ENCODE data around the gene ERMAP.
"Not testable (repeated sequence)": the region's sequence is repeated elsewhere in the genome, so short reads cannot be mapped to it uniquely, and the experiment has no call there.

ERMAP gene

GRCh38 chr1:42814815-42815214 is 2.1 kb upstream of the ERMAP start:
- not testable (repeated sequence) for DNase-seq

- no peak for DNase-seq
Observed at GRCh38 chr1:42815941-42816584, 859 bp upstream of the ERMAP start.

DNA sequence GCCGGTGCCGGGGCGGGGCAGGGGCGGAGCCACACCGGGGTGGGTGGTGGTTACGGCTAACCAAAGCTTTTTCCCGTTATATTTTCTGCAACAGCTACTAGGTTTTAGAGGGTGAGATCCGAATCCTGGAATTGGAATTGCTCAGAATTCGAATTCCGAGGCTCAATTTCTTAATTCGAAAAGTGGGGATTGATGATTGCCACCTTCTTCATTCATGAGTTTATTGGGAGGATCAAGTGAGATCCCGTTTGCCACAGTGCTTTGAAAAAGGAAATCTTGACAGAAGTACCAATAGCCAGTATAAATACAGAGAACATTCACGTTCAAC is 482 bp downstream of the ERMAP start:
- peak in 1 of 2 experiments; percentile 40 for DNase-seq

- no peak for DNase-seq
Observed at GRCh38 chr1:42817976-42818375, 1.1 kb downstream of the ERMAP start.

DNA sequence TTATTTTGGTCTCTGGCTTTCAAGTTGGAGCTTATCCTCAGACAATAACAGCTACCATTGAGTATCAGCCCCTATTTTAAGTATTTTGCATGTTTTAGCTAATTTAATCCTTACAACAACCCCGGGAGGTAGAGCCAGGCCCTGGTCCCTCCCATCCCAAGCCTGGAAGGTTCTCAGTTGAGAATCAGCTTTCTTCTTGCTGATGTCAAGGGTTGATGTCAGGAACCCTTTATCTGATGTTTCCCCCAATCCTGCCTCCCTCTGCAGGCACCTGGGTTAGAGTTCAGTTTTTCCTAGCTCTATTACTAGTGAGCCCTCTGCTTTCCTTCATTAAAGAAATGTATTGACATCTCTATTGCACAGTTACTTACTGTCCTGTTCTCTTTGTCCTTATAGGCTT is 3.9 kb downstream of the ERMAP start:
- no peak for DNase-seq

DNA sequence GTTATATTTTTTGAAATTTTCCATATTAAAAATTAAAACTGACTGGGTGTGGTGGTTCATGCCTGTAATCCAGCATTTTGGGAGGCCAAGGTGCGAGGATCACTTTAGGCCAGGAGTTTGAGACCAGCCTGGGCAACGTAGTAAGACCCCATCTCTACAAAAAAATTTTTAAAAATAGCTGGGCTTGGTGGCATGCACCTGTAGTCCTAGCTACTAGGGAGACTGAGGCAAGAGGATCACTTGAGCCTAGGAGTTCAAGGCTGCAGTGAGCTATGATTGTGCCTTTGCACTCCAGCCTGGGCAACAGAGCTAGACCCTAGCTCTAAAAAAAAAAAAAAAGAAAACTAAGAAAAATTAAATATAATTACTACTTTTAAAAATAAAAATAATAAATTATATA is 4.8 kb downstream of the ERMAP start:
- no peak for DNase-seq

DNA sequence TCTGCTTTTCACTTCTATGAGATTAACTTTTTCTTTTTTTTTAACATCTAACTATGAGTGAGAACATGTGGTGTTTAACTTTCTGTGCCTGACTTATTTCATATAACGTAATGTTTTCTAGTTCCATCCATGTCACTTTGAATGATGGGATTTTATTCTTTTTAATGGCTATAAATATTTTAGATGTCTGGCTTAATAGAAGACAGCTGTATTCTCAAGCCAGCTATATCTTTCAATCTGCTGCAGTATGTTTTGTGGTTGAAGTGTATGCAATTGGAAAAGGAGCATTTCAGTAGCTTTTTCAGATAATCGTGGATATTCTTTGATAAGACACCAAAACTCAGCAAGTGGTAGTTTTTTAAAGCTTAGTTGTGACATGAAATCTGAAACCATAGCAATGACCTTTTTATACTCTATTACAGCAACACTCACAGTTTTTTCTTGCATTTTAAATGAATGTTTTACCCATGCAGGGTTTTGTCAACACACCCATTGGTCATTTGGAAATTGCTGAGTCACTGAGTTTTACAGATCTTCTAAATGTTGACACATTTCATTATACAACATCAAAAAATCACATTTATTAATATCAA is 6.0 kb downstream of the ERMAP start:
- peak; percentile 27 to 29 for DNase-seq

DNA sequence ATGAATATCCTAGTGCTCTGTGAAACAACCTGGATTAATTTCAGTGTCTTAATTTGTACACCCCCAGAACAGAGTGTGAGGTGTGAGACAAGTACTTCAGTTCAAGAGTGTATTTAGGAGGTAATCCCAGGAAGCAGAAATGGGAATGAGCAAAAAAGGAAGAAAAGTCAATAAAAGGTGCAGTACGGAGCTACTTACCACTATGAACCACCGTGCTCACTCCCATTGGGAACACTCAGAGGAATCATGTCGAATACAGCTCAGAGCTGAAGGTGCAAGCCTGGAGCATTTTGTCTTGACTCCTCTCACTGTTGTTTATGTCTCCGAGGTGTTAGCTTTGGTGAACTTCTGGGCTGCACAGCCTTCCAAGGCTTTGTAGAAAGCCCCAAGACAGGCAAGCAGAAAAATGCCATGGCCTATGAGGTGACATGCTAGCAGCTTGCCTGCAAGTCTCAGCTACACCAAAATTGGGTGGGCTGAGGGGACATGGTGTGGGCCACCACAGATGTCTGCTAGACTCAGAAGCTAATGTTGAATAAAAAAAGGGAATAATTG is 7.6 kb downstream of the ERMAP start:
- DNase-seq, result no peak

DNA sequence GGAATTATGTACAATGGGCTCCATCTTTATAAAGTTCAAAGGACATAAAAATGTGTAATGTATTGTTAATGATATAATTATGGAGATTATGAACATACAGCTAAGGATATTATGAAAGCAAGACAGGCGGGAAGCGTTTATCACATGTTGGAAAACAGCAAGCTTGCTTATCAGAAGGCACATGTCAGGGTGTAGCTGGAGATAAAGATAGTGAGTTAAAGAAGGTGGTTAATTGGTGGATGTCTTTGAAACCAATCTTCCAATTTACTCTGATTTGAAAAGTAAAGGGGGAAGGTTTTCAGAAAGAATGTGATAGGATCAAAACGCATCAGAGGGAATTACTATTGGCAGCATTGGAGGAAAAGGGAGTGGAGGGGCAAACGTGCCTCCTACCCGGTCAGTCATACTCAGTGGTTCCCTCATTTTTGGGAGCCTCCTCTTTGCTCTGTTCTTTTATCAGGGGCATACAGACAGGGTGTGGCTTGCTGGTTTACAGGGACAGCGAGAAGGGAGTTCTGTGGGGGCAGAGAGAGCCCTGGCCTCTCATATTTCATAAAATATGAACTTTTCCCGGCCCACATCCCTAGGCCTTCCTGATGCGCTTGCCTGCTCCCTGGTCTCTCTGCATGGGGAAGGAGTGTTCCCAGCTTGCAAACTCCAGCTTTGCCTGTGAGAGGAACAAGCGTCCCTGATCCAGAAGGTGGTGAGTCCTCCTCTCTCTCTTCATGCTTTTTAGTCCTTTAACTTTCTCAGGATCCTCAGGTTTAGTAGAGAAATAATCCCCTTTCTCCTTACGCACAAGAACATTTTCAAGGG is 8.3 kb downstream of the ERMAP start:
- DNase-seq, result no peak

DNA sequence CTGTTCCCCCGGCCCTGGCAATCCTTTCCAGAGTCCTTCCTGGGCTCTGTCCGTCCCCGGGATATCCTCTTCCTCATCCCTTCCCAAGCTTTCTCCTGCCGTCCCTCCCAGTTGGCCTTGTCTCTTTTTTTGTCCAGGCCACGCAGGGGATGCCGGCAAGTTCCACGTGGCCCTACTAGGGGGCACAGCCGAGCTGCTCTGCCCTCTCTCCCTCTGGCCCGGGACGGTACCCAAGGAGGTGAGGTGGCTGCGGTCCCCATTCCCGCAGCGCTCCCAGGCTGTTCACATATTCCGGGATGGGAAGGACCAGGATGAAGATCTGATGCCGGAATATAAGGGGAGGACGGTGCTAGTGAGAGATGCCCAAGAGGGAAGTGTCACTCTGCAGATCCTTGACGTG is 13.7 kb downstream of the ERMAP start:
- no peak for DNase-seq

GRCh38 chr1:42831273-42831672 is 14.4 kb downstream of the ERMAP start:
- no peak for DNase-seq

- no peak for DNase-seq
Observed at GRCh38 chr1:42832641-42833240, 15.8 kb downstream of the ERMAP start.

GRCh38 chr1:42833981-42834380 is 17.1 kb downstream of the ERMAP start:
- no peak for DNase-seq

DNA sequence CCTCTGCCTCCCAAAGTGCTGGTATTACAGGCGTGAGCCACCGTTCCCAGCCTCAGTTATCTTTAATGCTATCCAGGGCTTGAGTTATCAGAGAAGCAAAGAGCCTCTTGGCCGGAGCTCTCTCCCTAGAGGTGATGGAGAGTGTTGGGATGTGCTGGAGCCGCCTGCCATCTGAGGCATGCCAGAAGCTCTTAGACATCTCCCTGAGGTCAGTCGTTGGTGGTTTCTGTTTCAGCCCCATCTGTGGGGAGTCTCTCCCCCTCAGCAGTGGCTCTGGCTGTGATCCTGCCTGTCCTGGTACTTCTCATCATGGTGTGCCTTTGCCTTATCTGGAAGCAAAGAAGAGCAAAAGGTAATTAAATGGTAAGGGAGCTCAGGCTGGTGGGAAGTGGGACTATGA is 17.9 kb downstream of the ERMAP start:
- DNase-seq, result no peak

GRCh38 chr1:42835422-42835821 is 18.5 kb downstream of the ERMAP start:
- no peak for DNase-seq

DNA sequence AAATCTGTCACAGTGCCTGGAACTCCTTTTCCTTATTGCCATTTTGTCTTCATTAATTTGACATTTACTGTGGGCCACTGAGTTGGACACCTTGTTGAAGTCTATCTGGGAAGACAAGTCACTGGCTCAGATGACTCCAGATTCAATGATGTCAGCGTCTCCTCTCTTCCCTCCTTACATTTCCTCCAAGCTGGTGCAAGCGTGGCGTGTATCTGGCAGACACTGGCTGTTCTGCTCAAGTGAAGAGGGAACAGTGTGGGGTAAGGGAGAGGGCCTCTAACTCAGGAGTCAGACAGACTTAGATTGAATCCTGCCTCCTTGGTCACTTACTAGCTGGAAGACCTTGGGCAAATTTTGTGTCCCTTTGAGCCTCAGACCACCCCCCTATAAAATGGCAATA is 20.8 kb downstream of the ERMAP start:
- DNase-seq, result no peak

DNA sequence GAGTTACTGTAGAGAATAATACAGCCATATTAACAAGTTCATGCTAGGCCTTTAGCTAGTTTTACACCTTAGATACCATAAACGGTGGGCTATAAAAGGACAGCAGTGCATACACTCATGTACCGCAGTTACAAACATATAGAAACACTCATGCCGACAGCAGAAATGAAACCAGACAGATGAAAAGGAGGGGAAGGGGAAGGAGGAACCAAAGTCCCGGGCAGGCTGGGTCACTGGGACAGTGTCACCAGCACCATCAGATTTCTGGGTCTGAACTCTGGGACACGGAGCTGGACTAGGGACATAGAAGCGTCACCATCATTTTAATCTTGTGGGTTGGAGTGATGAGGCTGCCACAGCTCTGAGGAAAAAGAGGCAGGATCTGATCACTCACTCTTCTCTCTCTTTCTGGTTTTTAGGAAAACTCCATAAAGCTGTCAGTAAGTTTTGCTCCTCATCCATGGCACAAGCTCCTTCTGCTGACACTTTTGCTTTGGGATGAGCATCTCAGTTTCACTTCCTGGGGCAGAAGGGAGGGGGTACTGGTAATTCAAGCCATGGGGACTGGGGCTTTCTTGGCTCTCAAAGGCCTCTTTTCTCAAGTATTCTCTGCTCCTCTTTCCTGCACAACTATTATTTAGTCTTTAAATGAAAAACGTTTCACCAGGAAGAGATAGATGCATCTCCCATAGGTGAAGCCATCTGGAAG is 21.7 kb downstream of the ERMAP start:
- no peak for DNase-seq

- no peak for DNase-seq
Observed at GRCh38 chr1:42841010-42841409, 24.1 kb downstream of the ERMAP start.

- no peak for DNase-seq
Observed at GRCh38 chr1:42841440-42842147, 24.7 kb downstream of the ERMAP start.

DNA sequence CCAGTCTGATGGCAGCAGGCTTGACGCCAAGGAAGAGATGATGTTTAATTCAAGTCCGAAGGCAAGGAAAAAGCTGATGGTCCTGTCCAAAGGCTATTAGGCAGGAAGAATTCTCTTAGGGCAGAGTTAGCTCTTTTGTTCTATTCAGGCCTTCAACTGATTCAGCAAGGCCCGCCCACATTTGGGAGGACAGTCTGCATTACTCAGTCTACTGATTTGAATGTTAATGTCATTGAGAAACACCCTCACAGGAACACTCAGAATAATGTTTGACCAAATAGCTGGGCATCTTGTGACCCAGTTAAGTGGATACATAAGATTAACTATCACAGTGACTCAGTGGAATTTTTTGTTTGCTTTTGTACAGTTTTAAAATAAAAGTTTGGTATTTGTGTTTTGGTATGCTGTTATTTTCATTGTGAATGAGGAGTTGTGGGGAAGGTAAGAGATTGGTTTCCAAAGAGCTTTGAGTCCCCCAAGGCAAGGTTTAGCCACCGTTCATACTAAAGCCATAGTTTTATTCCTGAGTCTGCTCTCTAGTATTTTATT is 27.7 kb downstream of the ERMAP start:
- no peak for DNase-seq

- DNase-seq, result no peak
Observed at GRCh38 chr1:42845193-42845592, 28.3 kb downstream of the ERMAP start.

GRCh38 chr1:42845866-42846256 is 28.9 kb downstream of the ERMAP start:
- DNase-seq, result no peak

Measured in SHP77 (cell line).